ENCODE data around the gene CLRN2. TPM values are rescaled to one million over a fixed set of nuclear protein-coding genes. Genes with fewer than 3 reads are reported as not detected.

Gene CLRN2
- total RNA-seq, 1 experiment from 2014 or later, result not detected

DNA sequence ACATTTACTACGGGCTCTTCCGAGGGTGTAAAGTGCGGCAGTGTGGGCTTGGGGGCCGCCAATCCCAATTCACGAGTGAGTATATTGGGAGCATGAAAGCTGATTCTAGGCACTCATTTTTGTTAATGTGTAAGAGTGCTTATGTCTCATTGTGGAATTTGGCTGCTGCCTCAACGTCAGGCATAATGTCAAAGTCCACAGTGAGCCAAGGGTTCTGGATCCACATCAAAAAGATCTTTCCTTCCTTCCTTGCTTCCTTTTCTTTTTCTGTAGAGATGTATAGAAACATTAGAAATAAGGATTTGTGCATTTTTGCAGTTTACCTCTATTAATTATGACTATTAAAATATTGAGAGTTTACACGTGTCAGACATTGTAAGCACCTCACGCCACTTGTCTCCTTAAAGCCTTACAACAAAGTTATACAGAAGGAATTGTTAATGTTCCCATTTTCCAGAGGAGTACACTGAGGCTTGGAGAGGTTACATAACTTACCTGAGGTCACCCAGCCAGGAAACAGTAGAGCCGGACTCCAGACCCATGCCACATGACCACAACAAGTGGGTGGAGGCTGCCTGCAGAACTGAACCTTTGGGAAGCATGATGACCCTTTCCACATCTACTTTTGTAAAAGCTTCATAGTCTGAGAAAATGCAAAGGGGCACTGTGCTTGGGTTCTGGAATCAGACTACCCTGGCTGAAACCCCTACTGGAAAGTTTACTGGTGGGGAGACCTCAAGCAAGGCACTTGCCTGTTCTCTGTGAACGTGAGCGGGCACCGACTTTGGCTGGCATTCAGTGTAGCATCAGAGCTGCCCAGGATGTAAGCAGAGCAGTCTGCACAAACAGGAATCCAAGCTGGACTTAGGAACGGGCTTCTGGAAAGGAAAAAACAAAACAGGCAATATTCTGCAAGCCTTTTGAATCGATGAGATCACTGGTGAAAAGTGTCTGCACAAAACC lies 761 bp downstream of the CLRN2 start:
- TF ChIP-seq ELF1 (IDR thresholded peaks at IDR 0.05; ENCODE audit: borderline replicate concordance, low read depth) (no peak), SP1 (IDR thresholded peaks at IDR 0.05; ENCODE audit: low read depth) (no peak), SRF (IDR thresholded peaks at IDR 0.05; ENCODE audit: low read depth) (no peak), EZH2phosphoT487 (IDR thresholded peaks at IDR 0.05; ENCODE audit: borderline replicate concordance) (no peak), JUND (IDR thresholded peaks at IDR 0.05) (no peak), EZH2 (IDR thresholded peaks at IDR 0.05) (no peak), CBX3 (IDR thresholded peaks at IDR 0.05; ENCODE audit: low read depth) (no peak), POLR2A (IDR thresholded peaks at IDR 0.05; ENCODE audit: borderline replicate concordance, extremely low read depth, insufficient read depth, insufficient read length) (no peak)
- TF ChIP-seq, protein P1, sequence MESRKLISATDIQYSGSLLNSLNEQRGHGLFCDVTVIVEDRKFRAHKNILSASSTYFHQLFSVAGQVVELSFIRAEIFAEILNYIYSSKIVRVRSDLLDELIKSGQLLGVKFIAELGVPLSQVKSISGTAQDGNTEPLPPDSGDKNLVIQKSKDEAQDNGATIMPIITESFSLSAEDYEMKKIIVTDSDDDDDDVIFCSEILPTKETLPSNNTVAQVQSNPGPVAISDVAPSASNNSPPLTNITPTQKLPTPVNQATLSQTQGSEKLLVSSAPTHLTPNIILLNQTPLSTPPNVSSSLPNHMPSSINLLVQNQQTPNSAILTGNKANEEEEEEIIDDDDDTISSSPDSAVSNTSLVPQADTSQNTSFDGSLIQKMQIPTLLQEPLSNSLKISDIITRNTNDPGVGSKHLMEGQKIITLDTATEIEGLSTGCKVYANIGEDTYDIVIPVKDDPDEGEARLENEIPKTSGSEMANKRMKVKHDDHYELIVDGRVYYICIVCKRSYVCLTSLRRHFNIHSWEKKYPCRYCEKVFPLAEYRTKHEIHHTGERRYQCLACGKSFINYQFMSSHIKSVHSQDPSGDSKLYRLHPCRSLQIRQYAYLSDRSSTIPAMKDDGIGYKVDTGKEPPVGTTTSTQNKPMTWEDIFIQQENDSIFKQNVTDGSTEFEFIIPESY (IDR thresholded peaks at IDR 0.05; ENCODE audit: extremely low read depth, insufficient replicate concordance, low read length), result no peak
- TF ChIP-seq, protein P2, sequence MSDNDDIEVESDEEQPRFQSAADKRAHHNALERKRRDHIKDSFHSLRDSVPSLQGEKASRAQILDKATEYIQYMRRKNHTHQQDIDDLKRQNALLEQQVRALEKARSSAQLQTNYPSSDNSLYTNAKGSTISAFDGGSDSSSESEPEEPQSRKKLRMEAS (IDR thresholded peaks at IDR 0.05), result no peak
- Histone ChIP-seq H3K9me2 (ENCODE audit: insufficient read depth) (no peaks in the 10 kb centered on the region), H3K4me2 (ENCODE audit: low read length) (no peak overlapping the region), H3K36me3 (ENCODE audit: control insufficient read depth in 1 of 2, insufficient read depth in 2 of 2, low read length in 2 of 2) (no peaks in the 10 kb centered on the region), H4K20me1 (ENCODE audit: insufficient read depth) (no peaks in the 10 kb centered on the region), H3K9me3 (ENCODE audit: control insufficient read depth in 1 of 2, insufficient read depth in 1 of 2, low read depth in 1 of 2, low read length in 2 of 2) (no peaks in the 10 kb centered on the region), H3K4me1 (ENCODE audit: control insufficient read depth in 1 of 2, insufficient read depth in 2 of 2, low read length in 2 of 2) (peaks cover 12 to 20% of the 10 kb centered on the region in 2 experiments), H3K27ac (ENCODE audit: low read depth, low read length) (no peak overlapping the region), H3K79me2 (ENCODE audit: insufficient read depth, low read length) (peaks cover 10% of the 10 kb centered on the region), H3K27me3 (ENCODE audit: insufficient read depth, low read length) (no peaks in the 10 kb centered on the region), H2AFZ (ENCODE audit: low read depth, low read length, poor library complexity, severe bottlenecking) (no peak overlapping the region), H3K9ac (ENCODE audit: low read length) (no peak overlapping the region), H3K4me3 (replicated peaks in 1 of 2; ENCODE audit: low read depth in 1 of 2, low read length in 2 of 2) (no peak overlapping the region)
- RAD21 ChIA-PET (ENCODE audit: low non-redundant PET in 1 of 2, low total read pairs in 2 of 2, uncharacterized antibody in 2 of 2, unreplicated experiment in 2 of 2), result no interaction called here
- ATAC-seq (no peak), DNase-seq (ENCODE audit: low read depth, low spot score) (no peak)
- no TSS peak for BruUV-seq (replicated peaks)
- intact Hi-C loops (cut with micrococcal nuclease), result no loop called here
- CTCF ChIA-PET, result no interaction called here
- POLR2A ChIA-PET, result no interaction called here

Data from HCT116 (cell line).